C4-2B (cell line): ENCODE measurements around the gene ALPG.
"Not testable (repeated sequence)": the region's sequence is repeated elsewhere in the genome, so short reads cannot be mapped to it uniquely, and the experiment has no call there.

ENCODE experiments used
- H3K27ac ChIP-seq: fragments of 450-650 bp; 2 replicates; pipeline ENCODE4 v1.5.1; 2017
- CTCF ChIP-seq: fragments of 450-650 bp; conservative IDR thresholded peaks from 2 replicates; pipeline ENCODE4 v1.5.1; 2017; ENCODE audit warnings: mild to moderate bottlenecking
- ZFX ChIP-seq: fragments of 450-650 bp; IDR thresholded peaks from 2 replicates; pipeline ENCODE4 v1.6.1; 2017

Gene ALPG

GRCh38 chr2:232382331-232383225 is 24.1 kb upstream of the ALPG start:
- no peak overlapping the region for H3K27ac ChIP-seq
- TF ChIP-seq CTCF, result no peak
- no peak for TF ChIP-seq ZFX

GRCh38 chr2:232384466-232384865 is 22.2 kb upstream of the ALPG start:
- TF ChIP-seq CTCF (no peak), ZFX (no peak)
- H3K27ac ChIP-seq, result no peak overlapping the region

GRCh38 chr2:232385058-232385457 is 21.6 kb upstream of the ALPG start:
- not testable (repeated sequence) for H3K27ac ChIP-seq

GRCh38 chr2:232385660-232386489 is 20.8 kb upstream of the ALPG start:
- no peak overlapping the region for H3K27ac ChIP-seq
- no peak for TF ChIP-seq CTCF
- TF ChIP-seq ZFX, result no peak

GRCh38 chr2:232386490-232386739 is 20.2 kb upstream of the ALPG start:
- no peak for TF ChIP-seq ZFX
- TF ChIP-seq CTCF, result no peak
- H3K27ac ChIP-seq, result no peak overlapping the region

- TF ChIP-seq ZFX (no peak), CTCF (no peak)
- no peak overlapping the region for H3K27ac ChIP-seq
These were observed 19.7 kb upstream of the ALPG start for GRCh38 chr2:232386740-232387450.

GRCh38 chr2:232387451-232388171 is 19.0 kb upstream of the ALPG start:
- TF ChIP-seq CTCF (no peak), ZFX (no peak)
- no peak overlapping the region for H3K27ac ChIP-seq
